Measurements from ENCODE around the gene OGN.

GRCh38 chr9:92424340-92424739, 20.0 kb upstream of the OGN start, which contains the start of gene OMD:
- TF ChIP-seq CREM (IDR thresholded peaks at IDR 0.05; ENCODE audit: low read depth) (no peak), CTCF (IDR thresholded peaks at IDR 0.05 in 2 of 3, conservative IDR thresholded peaks at IDR 0.05 in 1 of 3; ENCODE audit: control insufficient read depth in 2 of 3, extremely low read depth in 1 of 3, insufficient read depth in 1 of 3, low read depth in 3 of 3, low read length in 3 of 3) (no peak), ZNF384 (IDR thresholded peaks at IDR 0.05; ENCODE audit: borderline replicate concordance, low read depth, low read length) (no peak), CHD1 (IDR thresholded peaks at IDR 0.05; ENCODE audit: low read depth, low read length) (no peak), RAD21 (IDR thresholded peaks at IDR 0.05; ENCODE audit: insufficient read depth, low read depth, low read length) (no peak), RELA (IDR thresholded peaks at IDR 0.05; ENCODE audit: borderline replicate concordance, partially characterized antibody) (no peak), SREBF2 (IDR thresholded peaks at IDR 0.05; ENCODE audit: low read length) (no peak), EZH2 (IDR thresholded peaks at IDR 0.05; ENCODE audit: borderline replicate concordance, control insufficient read depth, low read depth, low read length) (no peak), CEBPZ (IDR thresholded peaks at IDR 0.05; ENCODE audit: low read depth, low read length) (no peak), ZNF687 (IDR thresholded peaks at IDR 0.05) (no peak), YY1 (IDR thresholded peaks at IDR 0.05; ENCODE audit: low read depth, low read length) (no peak), TBL1XR1 (IDR thresholded peaks at IDR 0.05; ENCODE audit: low read depth, low read length) (no peak), USF1 (IDR thresholded peaks at IDR 0.05; ENCODE audit: borderline replicate concordance, extremely low read length, insufficient read depth, low read depth, low read length) (no peak)

Measured in GM12878 (cell line).